Endodermal cell (in vitro differentiated cells): ENCODE data around the gene KIAA2012. TPM values are rescaled to one million over a fixed set of nuclear protein-coding genes. Genes with fewer than 3 reads are reported as not detected.

Source experiments
- DNase-seq: peaks from one replicate; pipeline ENCODE4 v3.0.0-alpha.2; 2017
- H3K27ac ChIP-seq: 2 replicates; pipeline ENCODE4 v1.5.1; 2013; ENCODE audit warnings: mild to moderate bottlenecking, low read depth, low read length, moderate library complexity
- H3K27me3 ChIP-seq: 2 replicates; pipeline ENCODE4 v1.6.1; 2013; ENCODE audit warnings: mild to moderate bottlenecking, low read length, moderate library complexity; ENCODE audit not compliant: insufficient read depth, control insufficient read depth, poor library complexity, severe bottlenecking
- H3K36me3 ChIP-seq: 2 replicates; pipeline ENCODE4 v1.7.0; 2013; ENCODE audit warnings: mild to moderate bottlenecking, low read length, moderate library complexity; ENCODE audit not compliant: control insufficient read depth, insufficient read depth
- H3K4me1 ChIP-seq: one replicate; pipeline ENCODE4 v1.7.0; 2013; ENCODE audit warnings: low read length; ENCODE audit not compliant: control insufficient read depth, insufficient read depth
- H3K4me3 ChIP-seq: 2 replicates; pipeline ENCODE4 v1.5.1; 2013; ENCODE audit warnings: mild to moderate bottlenecking, low read length, moderate library complexity
- H3K9ac ChIP-seq: 2 replicates; pipeline ENCODE4 v1.6.1; 2013; ENCODE audit warnings: mild to moderate bottlenecking, low read length, moderate library complexity; ENCODE audit not compliant: poor library complexity, severe bottlenecking; ENCODE audit errors: extremely low read depth
- H3K9me3 ChIP-seq: 2 replicates; pipeline ENCODE4 v1.6.1; 2013; ENCODE audit warnings: mild to moderate bottlenecking, low read length, moderate library complexity; ENCODE audit not compliant: control insufficient read depth
- H3K27ac Mint-ChIP-seq: 2 replicates; pipeline ENCODE4 v1.8.0; 2020; ENCODE audit warnings: mixed read lengths
- H3K27me3 Mint-ChIP-seq: 2 replicates; pipeline ENCODE4 v1.8.0; 2021; ENCODE audit warnings: mild to moderate bottlenecking, mixed read lengths; ENCODE audit not compliant: insufficient read depth
- H3K36me3 Mint-ChIP-seq: 2 replicates; pipeline ENCODE4 v1.8.0; 2020; ENCODE audit warnings: low read depth, mixed read lengths
- H3K4me1 Mint-ChIP-seq: 2 replicates; pipeline ENCODE4 v1.8.0; 2020; ENCODE audit warnings: mixed read lengths
- H3K4me3 Mint-ChIP-seq: 2 replicates; pipeline ENCODE4 v1.8.0; 2020; ENCODE audit warnings: mild to moderate bottlenecking, moderate library complexity, mixed read lengths
- H3K9me3 Mint-ChIP-seq: 2 replicates; pipeline ENCODE4 v1.8.0; 2020; ENCODE audit warnings: mild to moderate bottlenecking, mixed read lengths
- WGBS, 2 experiments: methylation state at CpG; one replicate each; pipeline versions ENCODE4 v1.1.5 to v1.1.7; 2013; ENCODE audit warnings: missing lambda C conversion rate in 2 of 2, mixed read lengths in 1 of 2; ENCODE audit not compliant: insufficient coverage in 1 of 2, insufficient read length in 1 of 2; 5-methylcytosine and 5-hydroxymethylcytosine counted together
- total RNA-seq, 2 donors: library from RNA; stranded (reverse); fragmentation: NEBNext Ultra II Directional in 1 of 2; extraction: Animal tissue kit (Norgen Biotek cat#: 25700) in 1 of 2; gene quantifications; 2 replicates in 1 of 2; 3 replicates in 1 of 2; pipeline ENCODE4 v1.2.1, GENCODE V29; 2021
- TF ChIP-seq, protein P1 (sequence below): fragments of 200-600 bp; sonication (generic); conservative IDR thresholded peaks from 2 replicates; pipeline ENCODE4 v1.5.0; 2021; ENCODE audit warnings: antibody characterized with exemption, mild to moderate bottlenecking

Gene KIAA2012
- total RNA-seq, 2 donors from 2014 or later, result 0.62 to 1.0 TPM

GRCh38 chr2:202056611-202057010 is 16.4 kb upstream of the KIAA2012 start:
- H3K4me1 ChIP-seq, result peaks cover 4% of the 10 kb centered on the region
- TF ChIP-seq, protein P1, sequence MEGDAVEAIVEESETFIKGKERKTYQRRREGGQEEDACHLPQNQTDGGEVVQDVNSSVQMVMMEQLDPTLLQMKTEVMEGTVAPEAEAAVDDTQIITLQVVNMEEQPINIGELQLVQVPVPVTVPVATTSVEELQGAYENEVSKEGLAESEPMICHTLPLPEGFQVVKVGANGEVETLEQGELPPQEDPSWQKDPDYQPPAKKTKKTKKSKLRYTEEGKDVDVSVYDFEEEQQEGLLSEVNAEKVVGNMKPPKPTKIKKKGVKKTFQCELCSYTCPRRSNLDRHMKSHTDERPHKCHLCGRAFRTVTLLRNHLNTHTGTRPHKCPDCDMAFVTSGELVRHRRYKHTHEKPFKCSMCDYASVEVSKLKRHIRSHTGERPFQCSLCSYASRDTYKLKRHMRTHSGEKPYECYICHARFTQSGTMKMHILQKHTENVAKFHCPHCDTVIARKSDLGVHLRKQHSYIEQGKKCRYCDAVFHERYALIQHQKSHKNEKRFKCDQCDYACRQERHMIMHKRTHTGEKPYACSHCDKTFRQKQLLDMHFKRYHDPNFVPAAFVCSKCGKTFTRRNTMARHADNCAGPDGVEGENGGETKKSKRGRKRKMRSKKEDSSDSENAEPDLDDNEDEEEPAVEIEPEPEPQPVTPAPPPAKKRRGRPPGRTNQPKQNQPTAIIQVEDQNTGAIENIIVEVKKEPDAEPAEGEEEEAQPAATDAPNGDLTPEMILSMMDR, result peak; percentile 51
- H3K27ac Mint-ChIP-seq, result no peak overlapping the region
- H3K36me3 ChIP-seq, result no peaks in the 10 kb centered on the region
- H3K36me3 Mint-ChIP-seq, result no peaks in the 10 kb centered on the region
- H3K27ac ChIP-seq, result no peak overlapping the region
- no peaks in the 10 kb centered on the region for H3K9me3 ChIP-seq
- no peak for DNase-seq
- peaks cover 21% of the 10 kb centered on the region for H3K4me1 Mint-ChIP-seq
- H3K27me3 ChIP-seq, result no peaks in the 10 kb centered on the region
- H3K4me3 ChIP-seq, result no peak overlapping the region
- no peak overlapping the region for H3K9ac ChIP-seq
- H3K4me3 Mint-ChIP-seq, result no peak overlapping the region
- WGBS, 2 experiments, result 88 to 92% methylated on average over 2 of the region's 2 CpGs
- peaks cover 35% of the 10 kb centered on the region for H3K27me3 Mint-ChIP-seq
- H3K9me3 Mint-ChIP-seq, result no peaks in the 10 kb centered on the region

GRCh38 chr2:202060218-202060617 is 12.8 kb upstream of the KIAA2012 start:
- no peaks in the 10 kb centered on the region for H3K9me3 Mint-ChIP-seq
- H3K27ac Mint-ChIP-seq, result no peak overlapping the region
- no peak for DNase-seq
- H3K36me3 ChIP-seq, result no peaks in the 10 kb centered on the region
- no peaks in the 10 kb centered on the region for H3K36me3 Mint-ChIP-seq
- H3K4me1 ChIP-seq, result peaks cover 4% of the 10 kb centered on the region
- no peak overlapping the region for H3K4me3 Mint-ChIP-seq
- no peaks in the 10 kb centered on the region for H3K9me3 ChIP-seq
- no peak overlapping the region for H3K9ac ChIP-seq
- peaks cover 17% of the 10 kb centered on the region for H3K27me3 Mint-ChIP-seq
- no peaks in the 10 kb centered on the region for H3K27me3 ChIP-seq
- H3K27ac ChIP-seq, result no peak overlapping the region
- H3K4me3 ChIP-seq, result no peak overlapping the region
- TF ChIP-seq, protein P1, result peak; percentile 78
- H3K4me1 Mint-ChIP-seq, result peaks cover 13% of the 10 kb centered on the region
- 80% methylated on average over 2 of the region's 3 CpGs; no CpG with 5 or more reads in 1 of the 2 experiments for WGBS, 2 experiments

GRCh38 chr2:202061695-202062094 is 11.4 kb upstream of the KIAA2012 start:
- Histone ChIP-seq H3K27me3 (no peaks in the 10 kb centered on the region), H3K36me3 (no peaks in the 10 kb centered on the region), H3K9me3 (no peaks in the 10 kb centered on the region), H3K27ac (no peak overlapping the region), H3K4me3 (no peak overlapping the region), H3K4me1 (peaks cover 4% of the 10 kb centered on the region), H3K9ac (no peak overlapping the region)
- peaks cover 8% of the 10 kb centered on the region for H3K27me3 Mint-ChIP-seq
- no peaks in the 10 kb centered on the region for H3K9me3 Mint-ChIP-seq
- no peak overlapping the region for H3K4me3 Mint-ChIP-seq
- no peak overlapping the region for H3K27ac Mint-ChIP-seq
- TF ChIP-seq, protein P1, result no peak
- WGBS, 2 experiments, result 96 to 100% methylated on average over 2 of the region's 2 CpGs
- DNase-seq, result no peak
- peaks cover 11% of the 10 kb centered on the region for H3K4me1 Mint-ChIP-seq
- no peaks in the 10 kb centered on the region for H3K36me3 Mint-ChIP-seq
